Breast epithelium (tissue), 4 donors: ENCODE data around the gene FNDC1. TPM values are rescaled to one million over a fixed set of nuclear protein-coding genes. Genes with fewer than 3 reads are reported as not detected.

Source experiments
- DNase-seq, 2 donors: peaks; one replicate each; pipeline ENCODE4 v3.0.0-alpha.2; 2019; ENCODE audit warnings: low spot score in 2 of 2
- H3K27ac ChIP-seq, 2 donors: fragments of 200-600 bp; sonication (generic) in 1 of 2; one replicate each; pipeline ENCODE4 v1.5.1; 2016 to 2019; ENCODE audit warnings: mild to moderate bottlenecking in 1 of 2
- H3K27me3 ChIP-seq, 2 donors: fragments of 200-600 bp; sonication (generic) in 1 of 2; one replicate each; pipeline versions ENCODE4 v1.5.1 to v1.6.0; 2017 to 2019; ENCODE audit warnings: control low read depth in 1 of 2, mild to moderate bottlenecking in 1 of 2
- H3K36me3 ChIP-seq: fragments of 200-600 bp; one replicate; pipeline ENCODE4 v1.5.1; 2019
- H3K4me1 ChIP-seq, 2 donors: fragments of 200-600 bp; sonication (generic); one replicate each; pipeline ENCODE4 v1.5.1; 2016 to 2019; ENCODE audit warnings: control low read depth in 1 of 2
- H3K4me3 ChIP-seq, 3 donors: fragments of 200-600 bp; sonication (generic); 1 replicate in 2 of 3; 2 replicates in 1 of 3; pipeline ENCODE4 v1.5.1; 2016 to 2019; ENCODE audit warnings: mild to moderate bottlenecking in 3 of 3, moderate library complexity in 2 of 3
- H3K9me3 ChIP-seq, 2 donors: fragments of 200-600 bp; sonication (generic) in 1 of 2; one replicate each; pipeline ENCODE4 v1.5.1; 2016 to 2019; ENCODE audit warnings: control low read depth in 1 of 2
- POLR2A ChIP-seq: fragments of 450-650 bp; IDR thresholded peaks from one replicate; pipeline ENCODE4 v1.6.1; 2016; ENCODE audit warnings: antibody characterized with exemption, mild to moderate bottlenecking, moderate library complexity
- POLR2AphosphoS5 ChIP-seq, 3 donors: sonication (generic); formaldehyde crosslinking; IDR thresholded peaks; one replicate each; pipeline ENCODE4 v1.6.1; 2017; ENCODE audit warnings: antibody characterized with exemption in 3 of 3
- intact Hi-C: fragments of 100-400 bp; cut with DNase I; formaldehyde crosslinking; loops from one replicate; pipeline ENCODE4 v1.15.1; 2023; ENCODE audit warnings: low total_unique reads
- total RNA-seq, 3 donors: library from RNA; depleted of rRNA; stranded (reverse); fragments of >200 nt; gene quantifications; one replicate each; pipeline ENCODE4 v1.1.0, GENCODE V29; 2016
- TF ChIP-seq, protein P1 (sequence below), 3 donors: fragments of 450-650 bp; IDR thresholded peaks; one replicate each; pipeline ENCODE4 v1.5.1; 2016 to 2017; ENCODE audit warnings: antibody characterized with exemption in 3 of 3, mild to moderate bottlenecking in 3 of 3, moderate library complexity in 3 of 3

Gene FNDC1
- total RNA-seq, 3 donors from 2014 or later = 0.15 to 10.1 (median 0.33) TPM

- Histone ChIP-seq H3K9me3 (peaks cover 0 to 11% of the 10 kb centered on the region in 2 donors), H3K4me1 (no peaks in the 10 kb centered on the region), H3K27me3 (no peaks in the 10 kb centered on the region), H3K27ac (no peak overlapping the region), H3K4me3 (no peak overlapping the region), H3K36me3 (no peaks in the 10 kb centered on the region)
- TF ChIP-seq, protein P1, sequence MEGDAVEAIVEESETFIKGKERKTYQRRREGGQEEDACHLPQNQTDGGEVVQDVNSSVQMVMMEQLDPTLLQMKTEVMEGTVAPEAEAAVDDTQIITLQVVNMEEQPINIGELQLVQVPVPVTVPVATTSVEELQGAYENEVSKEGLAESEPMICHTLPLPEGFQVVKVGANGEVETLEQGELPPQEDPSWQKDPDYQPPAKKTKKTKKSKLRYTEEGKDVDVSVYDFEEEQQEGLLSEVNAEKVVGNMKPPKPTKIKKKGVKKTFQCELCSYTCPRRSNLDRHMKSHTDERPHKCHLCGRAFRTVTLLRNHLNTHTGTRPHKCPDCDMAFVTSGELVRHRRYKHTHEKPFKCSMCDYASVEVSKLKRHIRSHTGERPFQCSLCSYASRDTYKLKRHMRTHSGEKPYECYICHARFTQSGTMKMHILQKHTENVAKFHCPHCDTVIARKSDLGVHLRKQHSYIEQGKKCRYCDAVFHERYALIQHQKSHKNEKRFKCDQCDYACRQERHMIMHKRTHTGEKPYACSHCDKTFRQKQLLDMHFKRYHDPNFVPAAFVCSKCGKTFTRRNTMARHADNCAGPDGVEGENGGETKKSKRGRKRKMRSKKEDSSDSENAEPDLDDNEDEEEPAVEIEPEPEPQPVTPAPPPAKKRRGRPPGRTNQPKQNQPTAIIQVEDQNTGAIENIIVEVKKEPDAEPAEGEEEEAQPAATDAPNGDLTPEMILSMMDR (IDR thresholded peaks at IDR 0.05) = no peak
- no peak for TF ChIP-seq POLR2A
- TF ChIP-seq POLR2AphosphoS5 (IDR thresholded peaks at IDR 0.05) = no peak
- no peak for DNase-seq
- intact Hi-C loops = no loop called here
Measured at GRCh38 chr6:159152782-159153181, 16.4 kb upstream of the FNDC1 start.

- Histone ChIP-seq H3K27ac (no peak overlapping the region), H3K27me3 (no peaks in the 10 kb centered on the region), H3K36me3 (no peaks in the 10 kb centered on the region), H3K4me1 (no peaks in the 10 kb centered on the region), H3K4me3 (no peak overlapping the region), H3K9me3 (peaks cover 0 to 11% of the 10 kb centered on the region in 2 donors)
- intact Hi-C loops = no loop called here
- TF ChIP-seq POLR2A = no peak
- DNase-seq = no peak
Measured at GRCh38 chr6:159155679-159156078, 13.5 kb upstream of the FNDC1 start.

- H3K4me3 ChIP-seq = no peak overlapping the region
- TF ChIP-seq POLR2AphosphoS5 (IDR thresholded peaks at IDR 0.05) (no peak), POLR2A (no peak)
- TF ChIP-seq, protein P1 (IDR thresholded peaks at IDR 0.05) = no peak
- H3K27ac ChIP-seq = no peak overlapping the region
- no peaks in the 10 kb centered on the region for H3K27me3 ChIP-seq
- peaks cover 0 to 11% of the 10 kb centered on the region in 2 donors for H3K9me3 ChIP-seq
- no peaks in the 10 kb centered on the region for H3K4me1 ChIP-seq
- no peaks in the 10 kb centered on the region for H3K36me3 ChIP-seq
- DNase-seq = no peak
- intact Hi-C loops = no loop called here
Measured at GRCh38 chr6:159156089-159156488, 13.1 kb upstream of the FNDC1 start.

- intact Hi-C loops = no loop called here
- no peak for TF ChIP-seq POLR2A
- TF ChIP-seq, protein P1 (IDR thresholded peaks at IDR 0.05) = no peak
- no peak for TF ChIP-seq POLR2AphosphoS5 (IDR thresholded peaks at IDR 0.05)
- Histone ChIP-seq H3K9me3 (peaks cover 0 to 17% of the 10 kb centered on the region in 2 donors), H3K27ac (no peak overlapping the region), H3K36me3 (no peaks in the 10 kb centered on the region), H3K27me3 (no peaks in the 10 kb centered on the region), H3K4me3 (no peak overlapping the region), H3K4me1 (no peaks in the 10 kb centered on the region)
- no peak for DNase-seq
Measured at GRCh38 chr6:159157431-159157830, 11.8 kb upstream of the FNDC1 start.

DNA sequence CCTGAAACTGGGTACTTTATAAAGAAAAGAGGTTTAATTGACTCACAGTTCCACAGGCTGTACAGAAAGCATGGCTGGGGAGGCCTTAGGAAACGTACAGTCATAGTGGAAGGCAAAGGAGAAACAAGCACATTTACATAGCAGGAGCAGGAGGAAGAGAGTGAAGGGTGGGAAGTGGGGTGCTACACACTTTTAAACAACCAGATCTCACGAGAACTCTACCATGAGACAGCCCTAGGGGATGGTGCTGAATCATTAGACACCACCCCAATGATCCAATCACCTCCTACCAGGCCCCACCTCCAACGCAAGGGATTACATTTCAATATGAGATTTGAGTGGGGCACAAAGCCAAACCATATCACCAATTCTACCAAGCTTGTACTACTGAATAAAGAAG lies 7.4 kb upstream of the FNDC1 start:
- Histone ChIP-seq H3K4me3 (no peak overlapping the region), H3K4me1 (no peaks in the 10 kb centered on the region), H3K9me3 (peaks cover 0 to 6% of the 10 kb centered on the region in 2 donors), H3K27me3 (no peaks in the 10 kb centered on the region), H3K36me3 (no peaks in the 10 kb centered on the region), H3K27ac (no peak overlapping the region)
- no peak for DNase-seq
- TF ChIP-seq, protein P1 (IDR thresholded peaks at IDR 0.05) = no peak
- no peak for TF ChIP-seq POLR2A
- no peak for TF ChIP-seq POLR2AphosphoS5 (IDR thresholded peaks at IDR 0.05)
- intact Hi-C loops = no loop called here

DNA sequence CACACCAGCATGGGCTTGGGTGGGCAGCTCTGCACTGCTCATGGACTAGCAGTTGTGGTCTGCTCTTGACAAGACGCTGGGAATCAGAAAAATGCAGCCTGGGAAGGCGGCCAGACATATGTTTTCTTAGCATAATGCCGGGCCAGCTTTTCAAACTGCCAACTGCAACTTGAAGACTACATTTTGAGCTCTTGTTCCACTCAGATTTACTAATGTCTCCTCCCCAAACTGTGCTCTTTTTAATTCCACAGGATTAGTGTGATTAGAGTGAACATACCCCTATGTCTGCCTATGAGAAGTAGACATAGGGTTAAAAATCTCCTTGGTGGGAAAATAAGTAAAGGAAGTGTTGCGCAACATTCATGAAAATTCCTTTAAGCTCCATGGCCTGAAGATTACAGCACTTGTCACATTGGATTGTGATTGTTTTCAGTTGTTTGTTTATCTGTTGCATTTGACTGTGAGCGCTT lies 5.3 kb upstream of the FNDC1 start:
- TF ChIP-seq POLR2A (no peak), POLR2AphosphoS5 (IDR thresholded peaks at IDR 0.05) (no peak)
- TF ChIP-seq, protein P1 (IDR thresholded peaks at IDR 0.05) = no peak
- Histone ChIP-seq H3K9me3 (peaks cover 0 to 6% of the 10 kb centered on the region in 2 donors), H3K36me3 (no peaks in the 10 kb centered on the region), H3K4me3 (no peak overlapping the region), H3K27me3 (no peaks in the 10 kb centered on the region), H3K27ac (no peak overlapping the region), H3K4me1 (no peaks in the 10 kb centered on the region)
- intact Hi-C loops = no loop called here
- no peak for DNase-seq
